Naive thymus-derived CD8-positive, alpha-beta T cell (primary cell): ENCODE data around the gene AGBL2. TPM values are rescaled to one million over a fixed set of nuclear protein-coding genes. Genes with fewer than 3 reads are reported as not detected.
"Not testable (repeated sequence)": the region's sequence is repeated elsewhere in the genome, so short reads cannot be mapped to it uniquely, and the experiment has no call there.

Source experiments
- ATAC-seq, 2 donors: fragments of 150-1000 bp; cut with Tn5 transposase in 1 of 2; sonication (Bioruptor Pico), chemical (Tn5 transposase) in 1 of 2; 1 replicate in 1 of 2; 2 replicates in 1 of 2; pipeline ENCODE4 v1.10.0; 2021; ENCODE audit warnings: mild to moderate bottlenecking in 2 of 2, moderate library complexity in 2 of 2
- POLR2A ChIA-PET: fragments of 350-600 bp; sonication (Branson Sonifier 250); formaldehyde crosslinking; loops from one replicate; lab custom pipeline; 2021; ENCODE audit warnings: antibody characterized with exemption; lab: Charles Lee
- DNase-seq, 10 donors: peaks; one replicate each; pipeline versions ENCODE4 v3.0.0 to v3.0.0-alpha.2; 2020 to 2022
- H3K27ac Mint-ChIP-seq, 10 donors: one replicate each; pipeline ENCODE4 v1.8.0; 2020 to 2022; ENCODE audit warnings: mild to moderate bottlenecking in 10 of 10, mixed read lengths in 10 of 10, moderate library complexity in 4 of 10, inconsistent platforms in 1 of 10
- H3K27me3 Mint-ChIP-seq, 5 donors: one replicate each; pipeline ENCODE4 v1.8.0; 2021 to 2022; ENCODE audit warnings: mixed read lengths in 5 of 5
- H3K36me3 Mint-ChIP-seq, 3 donors: one replicate each; pipeline ENCODE4 v1.8.0; 2020 to 2022; ENCODE audit warnings: mixed read lengths in 3 of 3, mild to moderate bottlenecking in 2 of 3, inconsistent platforms in 1 of 3
- H3K4me1 Mint-ChIP-seq, 4 donors: one replicate each; pipeline ENCODE4 v1.8.0; 2021 to 2022; ENCODE audit warnings: mixed read lengths in 4 of 4
- H3K4me3 Mint-ChIP-seq, 10 donors: one replicate each; pipeline ENCODE4 v1.8.0; 2020 to 2022; ENCODE audit warnings: mild to moderate bottlenecking in 10 of 10, mixed read lengths in 10 of 10, moderate library complexity in 6 of 10, inconsistent platforms in 1 of 10
- H3K9me3 Mint-ChIP-seq, 9 donors: one replicate each; pipeline ENCODE4 v1.8.0; 2020 to 2022; ENCODE audit warnings: mixed read lengths in 9 of 9, mild to moderate bottlenecking in 3 of 9, inconsistent platforms in 1 of 9, moderate library complexity in 1 of 9
- polyA plus RNA-seq, 3 donors: library from polyadenylated mRNA; unstranded; fragments of 300-500 nt; fragmentation: Illumina TruSeq; gene quantifications; one replicate each; pipeline ENCODE4 v1.2.3, GENCODE V29; 2021
- total RNA-seq, 8 experiments: library from RNA in 2 of 8; stranded (reverse) in 2 of 8; gene quantifications; one replicate each; pipeline ENCODE4 v1.2.3 and lab custom pipeline; 2021 to 2026

AGBL2 gene, protein sequence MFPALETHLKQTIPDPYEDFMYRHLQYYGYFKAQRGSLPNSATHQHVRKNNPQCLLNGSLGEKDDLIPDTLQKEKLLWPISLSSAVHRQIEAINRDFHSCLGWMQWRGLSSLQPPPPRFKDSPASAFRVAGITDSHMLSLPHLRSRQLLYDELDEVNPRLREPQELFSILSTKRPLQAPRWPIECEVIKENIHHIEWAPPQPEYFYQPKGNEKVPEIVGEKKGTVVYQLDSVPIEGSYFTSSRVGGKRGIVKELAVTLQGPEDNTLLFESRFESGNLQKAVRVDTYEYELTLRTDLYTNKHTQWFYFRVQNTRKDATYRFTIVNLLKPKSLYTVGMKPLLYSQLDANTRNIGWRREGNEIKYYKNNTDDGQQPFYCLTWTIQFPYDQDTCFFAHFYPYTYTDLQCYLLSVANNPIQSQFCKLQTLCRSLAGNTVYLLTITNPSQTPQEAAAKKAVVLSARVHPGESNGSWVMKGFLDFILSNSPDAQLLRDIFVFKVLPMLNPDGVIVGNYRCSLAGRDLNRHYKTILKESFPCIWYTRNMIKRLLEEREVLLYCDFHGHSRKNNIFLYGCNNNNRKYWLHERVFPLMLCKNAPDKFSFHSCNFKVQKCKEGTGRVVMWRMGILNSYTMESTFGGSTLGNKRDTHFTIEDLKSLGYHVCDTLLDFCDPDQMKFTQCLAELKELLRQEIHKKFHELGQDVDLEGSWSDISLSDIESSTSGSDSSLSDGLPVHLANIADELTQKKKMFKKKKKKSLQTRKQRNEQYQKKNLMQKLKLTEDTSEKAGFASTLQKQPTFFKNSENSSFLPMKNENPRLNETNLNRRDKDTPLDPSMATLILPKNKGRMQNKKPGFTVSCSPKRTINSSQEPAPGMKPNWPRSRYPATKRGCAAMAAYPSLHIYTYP
- total RNA-seq (10 to 100 TPM in 1 of 2 experiments, 1 to 10 TPM in 1; 9.5 to 12.1 TPM), polyA plus RNA-seq (1 to 10 TPM; 1.5 to 2.9 (median 2.1) TPM), total RNA-seq (lab: John Stamatoyannopoulos, UW) (1.5 to 10.7 (median 6.9) reads per million in 6 experiments)

DNA sequence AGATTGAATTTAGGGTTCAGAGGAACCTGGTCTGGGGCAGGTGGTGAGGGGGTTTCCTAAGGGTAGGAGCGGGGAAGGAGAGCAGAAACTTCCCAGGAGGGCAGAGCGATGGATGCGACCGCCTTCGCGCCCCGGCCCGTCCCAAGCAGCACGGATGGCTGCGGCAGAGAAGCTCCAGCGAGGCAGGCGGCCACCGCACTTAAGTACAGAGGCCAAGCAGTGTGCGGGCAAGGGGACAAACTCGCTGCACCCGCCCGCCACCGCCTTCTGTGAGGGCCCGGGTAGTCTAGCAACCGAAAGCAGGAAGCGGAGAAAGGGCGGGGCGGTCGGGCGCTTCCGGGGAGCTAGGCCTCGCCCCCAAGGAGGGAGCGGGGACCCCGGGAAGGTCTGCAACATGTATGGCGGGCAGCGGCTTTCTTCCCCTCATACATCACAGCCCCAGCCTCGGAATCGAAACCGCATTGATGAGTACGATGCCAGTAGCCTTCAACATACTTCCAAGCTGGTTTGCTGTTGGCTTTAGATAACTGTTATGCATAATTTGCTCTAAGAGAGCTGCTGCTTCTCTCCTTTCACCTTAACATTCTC is at the start of gene AGBL2:
AGBL2 (minus strand) TSS at position 288 of the 588 bp plus-strand sequence. CDS start 719 bp downstream, outside the sequence.
- H3K27ac Mint-ChIP-seq = peak within 1 kb of the TSS; percentile 93 to 100 (median 98)
- peaks cover 4 to 18% (median 13%) of the 10 kb centered on the region in 4 donors for H3K4me1 Mint-ChIP-seq
- H3K9me3 Mint-ChIP-seq = no peaks in the 10 kb centered on the region
- peaks cover 0 to 40% (median 12%) of the 10 kb centered on the region in 3 donors for H3K36me3 Mint-ChIP-seq
- POLR2A ChIA-PET = interaction anchor here (0.5 to 4.2 kb wide), 11 partner anchors 9 to 1565 kb away, joined by 3 to 37 read pairs (median 4); partner anchors contain the start of genes FNBP4, KBTBD4 and NDUFS3
- H3K4me3 Mint-ChIP-seq = peak within 1 kb of the TSS; percentile 93 to 99 (median 96)
- DNase-seq (peak; percentile 79 to 92 (median 82)), ATAC-seq (peak; percentile 97)
- no peaks in the 10 kb centered on the region for H3K27me3 Mint-ChIP-seq

DNA sequence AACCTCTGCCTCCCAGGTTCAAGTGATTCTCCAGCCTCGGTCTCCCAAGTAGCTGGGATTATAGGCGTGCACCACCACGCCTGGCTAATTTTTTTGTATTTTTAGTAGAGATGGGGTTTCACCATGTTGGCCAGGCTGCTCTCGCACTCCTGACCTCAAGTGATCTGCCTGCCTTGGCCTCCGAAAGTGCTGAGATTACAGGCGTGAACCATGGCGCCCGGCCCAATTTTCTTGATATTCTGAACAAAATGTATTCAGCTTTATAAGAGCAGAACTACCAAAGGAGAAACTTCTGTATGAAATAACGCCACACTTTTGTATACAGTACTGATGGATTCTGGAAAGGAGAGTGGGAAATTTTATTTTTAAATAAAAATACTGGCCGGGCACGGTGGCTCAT is 44.1 kb upstream of the AGBL2 start:
- ATAC-seq, H3K4me3 Mint-ChIP-seq, DNase-seq, H3K9me3 Mint-ChIP-seq, H3K27me3 Mint-ChIP-seq: not testable (repeated sequence)
- peak overlapping the region in 1 of 10 donors; percentile 15 for H3K27ac Mint-ChIP-seq
- H3K4me1 Mint-ChIP-seq = peaks cover 2 to 27% (median 9%) of the 10 kb centered on the region in 4 donors
- H3K36me3 Mint-ChIP-seq = peaks cover 0 to 95% (median 24%) of the 10 kb centered on the region in 3 donors
- POLR2A ChIA-PET = interaction anchor here (0.6 kb wide), 1 partner anchor 45 kb away, joined by 3 read pairs; no protein-coding TSS in a partner anchor

DNA sequence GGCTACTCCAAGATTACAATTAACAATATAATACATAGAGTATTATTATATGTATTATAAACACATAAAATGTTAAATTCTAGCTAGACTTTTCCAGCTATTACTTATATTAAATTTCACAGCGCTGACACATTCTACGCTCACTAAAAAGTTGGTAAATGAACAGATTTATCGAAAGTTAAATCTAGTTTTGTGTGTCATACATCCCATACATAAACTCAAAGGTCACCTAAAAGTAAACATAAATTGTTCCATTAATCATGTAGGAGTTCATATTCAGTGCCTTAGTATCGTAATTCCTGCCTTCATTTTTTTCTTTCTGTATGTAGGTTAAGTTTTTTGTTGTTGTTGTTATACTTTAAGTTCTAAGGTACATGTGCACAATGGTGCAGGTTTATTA is 41.0 kb upstream of the AGBL2 start:
- peaks cover 6 to 26% (median 9%) of the 10 kb centered on the region in 4 donors for H3K4me1 Mint-ChIP-seq
- POLR2A ChIA-PET = interaction anchor here (1.1 kb wide), 2 partner anchors 10 to 34 kb away, joined by 3 to 4 read pairs; no protein-coding TSS in a partner anchor
- DNase-seq (no peak), ATAC-seq (no peak)
- peak overlapping the region in 3 of 10 donors; percentile 5 to 42 (median 29) for H3K27ac Mint-ChIP-seq
- H3K27me3 Mint-ChIP-seq = no peaks in the 10 kb centered on the region
- H3K9me3 Mint-ChIP-seq = no peaks in the 10 kb centered on the region
- peaks cover 0 to 95% (median 30%) of the 10 kb centered on the region in 3 donors for H3K36me3 Mint-ChIP-seq
- H3K4me3 Mint-ChIP-seq = no peak overlapping the region

DNA sequence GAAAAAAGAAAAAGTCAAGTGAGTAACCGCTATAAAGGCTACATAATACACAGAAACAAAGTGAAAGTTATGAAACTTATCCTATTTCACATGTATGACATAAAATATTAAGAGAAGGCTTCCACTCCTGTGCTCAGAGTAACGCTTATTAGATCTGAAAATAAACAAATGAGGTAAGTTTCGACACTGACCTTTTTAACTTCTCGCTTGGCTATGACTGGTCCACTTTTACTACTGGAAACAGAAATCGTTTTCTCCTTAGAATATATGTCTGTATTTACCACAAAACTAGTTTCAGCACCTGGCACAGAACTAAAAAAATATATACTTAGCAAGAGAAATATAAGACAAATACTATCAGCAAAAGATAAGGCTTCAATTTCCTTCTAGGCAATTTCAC is 35.6 kb upstream of the AGBL2 start:
- H3K4me1 Mint-ChIP-seq = peaks cover 7 to 17% (median 12%) of the 10 kb centered on the region in 4 donors
- peak overlapping the region in 3 of 10 donors; percentile 18 to 44 (median 37) for H3K27ac Mint-ChIP-seq
- POLR2A ChIA-PET = interaction anchor here (0.6 kb wide), 1 partner anchor 35 kb away, joined by 4 read pairs; no protein-coding TSS in a partner anchor
- DNase-seq (no peak), ATAC-seq (no peak)
- H3K36me3 Mint-ChIP-seq = peaks cover 6 to 94% (median 22%) of the 10 kb centered on the region in 3 donors
- peaks cover 0 to 3% (median 0%) of the 10 kb centered on the region in 9 donors for H3K9me3 Mint-ChIP-seq
- H3K27me3 Mint-ChIP-seq = no peaks in the 10 kb centered on the region
- H3K4me3 Mint-ChIP-seq = no peak overlapping the region

DNA sequence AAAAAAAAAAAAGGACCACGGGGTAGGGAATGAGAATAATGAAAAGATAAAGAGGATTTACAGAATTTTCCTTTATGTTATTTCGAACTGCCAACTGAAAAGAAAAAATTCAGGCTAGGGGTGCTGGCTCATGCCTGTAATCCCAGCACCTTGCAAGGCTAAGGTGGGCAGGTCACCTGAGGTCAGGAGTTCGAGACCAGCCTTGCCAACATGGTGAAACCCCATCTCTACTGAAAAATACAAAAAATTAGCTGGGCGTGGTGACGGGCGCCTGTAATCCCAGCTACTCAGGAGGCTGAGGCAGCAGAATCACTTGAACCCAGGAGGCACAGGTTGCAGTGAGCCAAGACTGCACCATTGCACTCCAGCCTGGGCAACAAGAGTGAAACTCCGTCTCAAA is 27.3 kb upstream of the AGBL2 start:
- not testable (repeated sequence) for H3K27me3 Mint-ChIP-seq, H3K4me3 Mint-ChIP-seq, DNase-seq, H3K9me3 Mint-ChIP-seq, ATAC-seq
- Mint-ChIP-seq H3K4me1 (peaks cover 7 to 20% (median 9%) of the 10 kb centered on the region in 4 donors), H3K27ac (peak overlapping the region in 1 of 10 donors; percentile 76), H3K36me3 (peaks cover 9 to 91% (median 24%) of the 10 kb centered on the region in 3 donors)
- POLR2A ChIA-PET = interaction anchor here (0.5 to 1.1 kb wide), 2 partner anchors 20 to 164 kb away, joined by 3 read pairs; partner anchors contain the start of genes KBTBD4 and NDUFS3

DNA sequence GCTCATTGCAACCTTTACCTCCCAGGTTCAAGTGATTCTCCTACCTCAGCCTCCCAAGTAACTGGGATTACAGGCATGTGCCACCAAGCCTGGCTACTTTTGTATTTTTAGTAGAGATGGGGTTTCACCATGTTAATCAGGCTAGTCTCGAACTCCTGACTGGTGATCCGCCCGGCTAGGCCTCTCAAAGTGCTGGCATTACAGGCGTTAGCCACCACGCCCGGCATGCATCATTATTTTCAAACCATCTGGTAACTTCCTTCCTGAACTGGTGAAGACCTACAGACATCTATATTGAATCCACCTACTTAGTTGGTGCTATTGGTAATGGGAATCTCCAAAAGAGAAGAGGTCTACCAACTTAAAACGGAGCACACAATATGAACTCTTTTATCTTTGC is 22.6 kb upstream of the AGBL2 start:
- H3K27me3 Mint-ChIP-seq, ATAC-seq, H3K4me3 Mint-ChIP-seq, H3K4me1 Mint-ChIP-seq, DNase-seq, H3K9me3 Mint-ChIP-seq: not testable (repeated sequence)
- Mint-ChIP-seq H3K27ac (peak overlapping the region in 2 of 10 donors; percentile 10 to 16), H3K36me3 (peaks cover 4 to 90% (median 10%) of the 10 kb centered on the region in 3 donors)
- POLR2A ChIA-PET = interaction anchor here (1.2 kb wide), 1 partner anchor 29 kb away, joined by 3 read pairs; no protein-coding TSS in a partner anchor

DNA sequence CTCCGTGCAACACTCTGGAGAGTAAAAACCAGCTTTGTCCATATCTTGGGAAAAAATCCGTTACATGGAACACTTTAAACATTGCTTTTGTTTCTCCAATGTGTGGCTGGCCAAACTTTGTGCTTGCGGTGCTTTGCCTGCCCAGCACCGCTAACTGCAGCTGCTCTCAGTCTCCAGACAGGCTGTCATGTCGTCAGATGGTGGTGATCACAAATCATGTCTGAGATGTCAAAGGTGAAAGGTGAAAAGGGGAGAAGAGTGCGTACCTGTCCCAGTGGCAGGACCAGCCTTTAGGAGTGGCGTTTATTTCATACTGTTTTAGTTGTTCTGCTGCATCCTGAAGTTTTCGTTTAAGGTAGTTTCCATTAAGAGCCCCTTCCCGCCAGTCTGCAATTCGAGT is 17.1 kb upstream of the AGBL2 start:
- no peak for ATAC-seq
- H3K36me3 Mint-ChIP-seq = peaks cover 8 to 99% (median 27%) of the 10 kb centered on the region in 3 donors

DNA sequence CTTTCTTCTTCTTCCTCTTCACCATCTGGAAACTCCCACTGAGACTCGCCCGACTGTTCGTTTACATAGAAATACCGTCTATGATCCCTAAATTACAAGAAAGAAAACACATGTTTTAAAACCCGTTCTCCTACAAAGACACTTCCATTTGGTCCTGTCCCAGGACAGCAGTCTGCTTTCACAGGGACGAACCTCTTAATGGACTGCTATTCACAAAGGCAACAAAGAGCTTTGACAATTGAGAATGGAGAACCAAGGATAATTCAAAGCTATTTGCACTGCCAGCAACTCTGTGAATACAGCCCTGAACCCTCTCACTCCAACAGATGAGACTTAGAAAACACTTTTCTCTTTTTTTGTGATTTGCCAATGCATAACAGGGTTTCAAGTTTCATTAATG is 16.3 kb upstream of the AGBL2 start:
- Mint-ChIP-seq H3K27me3 (no peaks in the 10 kb centered on the region), H3K4me3 (no peak overlapping the region), H3K9me3 (no peaks in the 10 kb centered on the region), H3K36me3 (peaks cover 5 to 97% (median 25%) of the 10 kb centered on the region in 3 donors), H3K27ac (peak overlapping the region in 2 of 10 donors; percentile 70 to 76), H3K4me1 (peaks cover 3 to 10% (median 5%) of the 10 kb centered on the region in 4 donors)
- ATAC-seq (no peak), DNase-seq (no peak)
- POLR2A ChIA-PET = interaction anchor here (0.6 kb wide), 1 partner anchor 192 kb away, joined by 6 read pairs; no protein-coding TSS in a partner anchor

More for the DNA sequence above, 17.1 kb upstream of the AGBL2 start:
- H3K27me3 Mint-ChIP-seq = no peaks in the 10 kb centered on the region
- H3K4me1 Mint-ChIP-seq = peaks cover 3 to 10% (median 6%) of the 10 kb centered on the region in 4 donors
- peak overlapping the region in 1 of 10 donors; percentile 50 for H3K27ac Mint-ChIP-seq
- no peak overlapping the region for H3K4me3 Mint-ChIP-seq
- POLR2A ChIA-PET = interaction anchor here (0.6 kb wide), 1 partner anchor 191 kb away, joined by 6 read pairs; no protein-coding TSS in a partner anchor
- no peaks in the 10 kb centered on the region for H3K9me3 Mint-ChIP-seq
- no peak for DNase-seq

DNA sequence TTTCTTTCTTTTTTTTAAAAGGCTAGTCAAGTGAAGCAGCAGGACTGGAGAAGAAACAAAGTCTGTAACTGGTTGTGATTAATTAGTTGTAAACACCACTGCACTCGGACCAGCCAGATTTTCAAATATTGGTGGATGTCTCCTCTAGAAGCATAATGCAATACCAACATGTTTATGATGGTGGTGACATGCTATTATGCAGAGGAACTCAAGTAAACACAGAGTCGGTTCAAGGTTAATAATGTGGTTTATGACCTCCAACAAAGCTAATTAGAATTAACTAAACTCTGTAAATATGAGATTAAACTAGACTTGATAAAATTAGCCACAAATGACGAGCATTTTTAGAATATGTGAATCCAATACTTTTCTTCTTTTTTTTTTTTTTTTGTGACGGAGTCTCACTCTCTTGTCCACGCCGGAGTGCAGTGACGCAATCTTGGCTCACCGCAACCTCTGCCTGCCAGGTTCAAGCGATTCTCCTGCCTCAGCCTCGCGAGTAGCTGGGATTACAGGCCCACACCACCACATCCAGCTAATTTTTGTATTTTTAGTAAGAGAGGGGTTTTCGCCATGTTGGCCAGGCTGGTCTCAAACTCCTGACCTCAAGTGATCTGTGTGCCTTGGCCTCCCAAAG is 11.8 kb upstream of the AGBL2 start:
- no peaks in the 10 kb centered on the region for H3K9me3 Mint-ChIP-seq
- H3K27ac Mint-ChIP-seq = peak overlapping the region in 2 of 10 donors; percentile 27 to 82

DNA sequence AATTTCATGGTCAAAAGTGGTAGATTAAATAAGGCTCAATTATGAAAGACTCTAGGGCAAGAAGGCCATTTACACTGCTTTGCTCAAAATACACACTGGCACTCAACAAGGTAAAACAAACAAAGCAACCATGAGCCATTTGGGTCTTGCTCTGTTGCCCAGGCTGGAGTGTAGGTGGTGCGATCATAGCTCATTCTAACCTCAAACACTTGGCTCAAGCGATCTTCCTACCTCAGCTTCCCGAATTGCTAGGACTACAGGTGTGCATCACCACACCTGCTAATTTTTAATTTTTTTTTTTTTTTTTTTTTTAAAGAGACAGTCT is 10.9 kb upstream of the AGBL2 start:
- Mint-ChIP-seq H3K9me3 (no peaks in the 10 kb centered on the region), H3K4me3 (no peak overlapping the region), H3K27me3 (no peaks in the 10 kb centered on the region), H3K27ac (peak overlapping the region in 5 of 10 donors; percentile 4 to 66 (median 27)), H3K4me1 (peaks cover 0 to 9% (median 2%) of the 10 kb centered on the region in 4 donors), H3K36me3 (peaks cover 0 to 93% (median 18%) of the 10 kb centered on the region in 3 donors)
- no peak for DNase-seq
- ATAC-seq = no peak
- POLR2A ChIA-PET = interaction anchor here (1.0 kb wide), 1 partner anchor 40 kb away, joined by 3 read pairs; no protein-coding TSS in a partner anchor

More for the DNA sequence above, 11.8 kb upstream of the AGBL2 start:
- H3K4me1 Mint-ChIP-seq = peaks cover 3 to 11% (median 9%) of the 10 kb centered on the region in 4 donors
- DNase-seq = no peak
- no peak overlapping the region for H3K4me3 Mint-ChIP-seq
- POLR2A ChIA-PET = no interaction called here
- no peak for ATAC-seq
- no peaks in the 10 kb centered on the region for H3K27me3 Mint-ChIP-seq
- H3K36me3 Mint-ChIP-seq = peaks cover 4 to 93% (median 22%) of the 10 kb centered on the region in 3 donors
